ENCODE measurements around the gene AGPAT2.
"Not testable (repeated sequence)": the region's sequence is repeated elsewhere in the genome, so short reads cannot be mapped to it uniquely, and the experiment has no call there.

DNA sequence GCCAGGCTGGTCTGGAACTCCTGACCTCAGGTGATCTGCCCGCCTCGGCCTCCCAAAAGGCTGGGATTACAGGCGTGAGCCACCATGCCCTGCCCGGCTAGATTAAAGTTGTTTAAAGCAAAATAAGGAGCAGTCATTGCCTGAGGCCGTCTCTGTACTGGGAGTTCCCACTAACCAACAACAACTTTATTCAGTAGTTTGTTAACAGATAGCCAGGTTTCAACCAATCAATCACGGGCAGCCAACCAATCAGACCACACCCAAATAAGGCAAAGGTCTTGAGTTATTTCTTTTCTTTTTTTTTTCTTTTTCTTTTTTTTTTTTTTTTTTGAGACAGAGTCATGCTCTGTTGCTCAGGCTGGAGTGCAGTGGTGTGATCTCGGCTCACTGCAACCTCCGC, 17.5 kb upstream of the AGPAT2 start:
- TF ChIP-seq POLR2A (IDR thresholded peaks at IDR 0.05): not testable (repeated sequence)
- TF ChIP-seq, protein P1, sequence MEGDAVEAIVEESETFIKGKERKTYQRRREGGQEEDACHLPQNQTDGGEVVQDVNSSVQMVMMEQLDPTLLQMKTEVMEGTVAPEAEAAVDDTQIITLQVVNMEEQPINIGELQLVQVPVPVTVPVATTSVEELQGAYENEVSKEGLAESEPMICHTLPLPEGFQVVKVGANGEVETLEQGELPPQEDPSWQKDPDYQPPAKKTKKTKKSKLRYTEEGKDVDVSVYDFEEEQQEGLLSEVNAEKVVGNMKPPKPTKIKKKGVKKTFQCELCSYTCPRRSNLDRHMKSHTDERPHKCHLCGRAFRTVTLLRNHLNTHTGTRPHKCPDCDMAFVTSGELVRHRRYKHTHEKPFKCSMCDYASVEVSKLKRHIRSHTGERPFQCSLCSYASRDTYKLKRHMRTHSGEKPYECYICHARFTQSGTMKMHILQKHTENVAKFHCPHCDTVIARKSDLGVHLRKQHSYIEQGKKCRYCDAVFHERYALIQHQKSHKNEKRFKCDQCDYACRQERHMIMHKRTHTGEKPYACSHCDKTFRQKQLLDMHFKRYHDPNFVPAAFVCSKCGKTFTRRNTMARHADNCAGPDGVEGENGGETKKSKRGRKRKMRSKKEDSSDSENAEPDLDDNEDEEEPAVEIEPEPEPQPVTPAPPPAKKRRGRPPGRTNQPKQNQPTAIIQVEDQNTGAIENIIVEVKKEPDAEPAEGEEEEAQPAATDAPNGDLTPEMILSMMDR (IDR thresholded peaks at IDR 0.05): not testable (repeated sequence)

All from body of pancreas (tissue), 4 donors.